ENCODE data around the gene ALKBH4.
"Not testable (repeated sequence)": the region's sequence is repeated elsewhere in the genome, so short reads cannot be mapped to it uniquely, and the experiment has no call there.

DNA sequence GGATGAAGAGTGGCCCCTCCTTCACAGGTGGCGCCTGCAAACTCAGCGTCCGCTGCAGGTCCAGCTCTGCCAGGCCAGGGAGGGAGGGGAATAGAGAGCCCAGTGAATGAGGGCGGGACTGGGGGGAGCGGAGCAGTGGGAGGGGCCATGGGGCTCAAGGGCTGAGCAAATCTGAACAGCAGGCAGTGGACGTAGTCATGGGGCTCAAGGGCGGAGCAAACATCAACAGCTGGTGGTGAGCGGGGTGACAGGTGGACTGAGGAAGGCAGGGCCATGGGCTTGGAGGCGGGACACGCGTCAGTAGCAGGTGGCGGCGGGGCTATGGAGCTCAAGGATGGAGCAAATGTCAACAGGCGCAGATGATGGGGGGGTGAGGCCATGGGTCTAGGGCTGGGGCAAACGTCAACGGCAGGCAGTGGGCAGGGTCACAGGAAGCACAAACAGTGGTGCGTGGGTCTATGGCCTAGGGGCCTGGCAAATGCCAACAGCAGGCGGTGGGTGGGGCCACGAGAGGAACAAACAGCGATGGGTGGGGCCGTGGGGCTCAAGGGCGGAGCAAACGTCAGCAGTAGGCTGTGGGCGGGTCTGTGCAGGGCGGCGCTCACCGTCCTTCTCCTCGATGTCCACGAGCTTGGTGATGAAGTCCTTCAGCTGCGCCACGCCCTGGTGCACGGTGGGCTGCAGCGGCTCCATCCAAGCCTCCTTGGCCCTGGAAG, 28.7 kb upstream of the ALKBH4 start:
- not testable (repeated sequence) for TF ChIP-seq POLR2A (IDR thresholded peaks at IDR 0.05); POLR2AphosphoS5 (IDR thresholded peaks at IDR 0.05; ENCODE audit: insufficient read depth in 1 of 2, low read depth in 1 of 2)
